ENCODE measurements around the gene TMEM259.
"Not testable (repeated sequence)": the region's sequence is repeated elsewhere in the genome, so short reads cannot be mapped to it uniquely, and the experiment has no call there.

The TMEM259 gene

DNA sequence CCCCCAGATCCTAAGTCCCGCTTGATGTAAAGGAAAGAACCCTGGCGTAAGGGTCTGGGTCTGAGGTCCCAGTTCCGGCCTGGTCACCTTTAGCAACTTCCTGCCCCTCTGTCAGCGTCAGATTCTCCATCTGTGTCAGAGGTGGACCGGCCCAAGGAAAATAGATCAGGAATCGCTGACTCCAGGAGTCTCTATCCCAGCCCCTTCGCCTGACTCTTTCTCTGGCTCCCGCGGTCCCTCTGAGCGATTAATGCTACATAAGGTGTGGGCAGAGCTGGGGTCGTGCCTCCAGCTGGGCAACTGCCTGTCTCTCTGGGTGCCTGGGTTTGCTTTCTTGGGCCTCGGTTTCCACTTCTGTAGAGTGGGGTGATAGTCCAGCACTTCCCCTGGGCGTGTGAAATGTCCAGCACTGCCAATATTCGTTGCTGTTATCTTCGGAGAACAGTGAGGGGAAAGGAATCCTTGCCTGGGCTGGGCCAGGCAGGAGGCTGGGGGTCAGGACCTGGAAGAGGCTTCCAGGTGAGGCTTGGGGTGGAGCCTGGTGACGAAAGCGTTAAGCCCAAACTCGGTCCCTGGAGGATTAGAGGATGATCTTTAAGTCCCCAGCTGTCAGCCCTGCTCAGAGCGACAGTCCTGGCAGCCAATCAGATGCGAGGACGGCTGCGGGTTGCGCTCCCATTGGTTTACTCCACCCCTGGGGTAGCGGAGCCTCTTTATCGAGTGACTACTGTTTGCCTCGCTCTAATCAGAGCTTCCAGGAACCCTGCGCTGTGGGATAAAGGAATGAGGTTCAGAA, 19.8 kb upstream of the TMEM259 start:
- peak; percentile 77 to 93 (median 86) for DNase-seq (ENCODE audit: low read depth in 3 of 3)

DNA sequence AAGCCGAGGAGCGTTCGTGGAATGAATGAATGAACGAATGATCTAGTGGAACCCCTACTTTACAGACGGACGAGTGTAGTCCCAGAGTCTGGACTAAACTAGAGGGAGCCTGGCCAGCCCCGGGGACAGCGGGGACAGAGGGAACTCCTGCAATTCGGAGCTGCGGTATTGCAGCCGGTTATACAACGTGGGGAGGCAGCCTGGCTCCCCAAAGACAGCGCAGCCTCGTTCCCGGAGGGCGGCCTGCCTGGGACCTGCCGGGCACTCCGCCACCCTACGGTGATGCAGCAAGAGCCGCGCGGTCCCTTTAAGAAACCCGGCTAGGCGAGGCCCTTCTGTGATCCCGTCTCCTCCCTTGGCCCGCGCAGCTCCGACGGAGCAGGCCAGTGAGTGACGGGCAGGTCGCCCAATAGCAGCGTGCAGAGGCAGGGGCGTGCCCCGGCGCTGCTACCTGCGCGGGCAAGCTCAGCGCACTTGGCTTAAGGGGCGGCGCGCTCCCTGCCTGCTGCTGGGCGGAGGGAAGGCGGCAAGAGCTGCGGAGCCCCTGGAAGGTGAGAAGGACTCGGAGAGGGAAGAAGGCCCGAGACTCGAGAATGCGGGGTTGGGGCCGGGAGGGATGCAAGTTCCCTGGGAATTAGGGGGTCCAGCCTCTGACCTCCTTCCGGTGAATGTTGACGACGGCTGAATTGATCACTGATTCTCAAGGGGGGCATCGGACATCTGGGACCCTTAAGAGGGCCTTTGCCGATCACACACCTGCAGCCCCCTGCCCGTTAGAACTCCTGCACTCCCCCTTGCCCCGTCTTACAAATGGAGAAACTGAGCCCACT, 18.9 kb upstream of the TMEM259 start, which contains the start of gene ABCA7:
TSS of gene ABCA7 (plus strand) at position 462 of the 830 bp plus-strand sequence. CDS start 1,255 bp downstream, outside the sequence.
- DNase-seq (ENCODE audit: low read depth in 3 of 3): peak; percentile 97 to 100 (median 98)

- no peak for DNase-seq (ENCODE audit: low read depth in 3 of 3)
These were observed 18.2 kb upstream of the TMEM259 start for GRCh38 chr19:1038978-1039645.

- no peak for DNase-seq (ENCODE audit: low read depth in 3 of 3)
These were observed 16.7 kb upstream of the TMEM259 start for GRCh38 chr19:1037621-1038064.

DNA sequence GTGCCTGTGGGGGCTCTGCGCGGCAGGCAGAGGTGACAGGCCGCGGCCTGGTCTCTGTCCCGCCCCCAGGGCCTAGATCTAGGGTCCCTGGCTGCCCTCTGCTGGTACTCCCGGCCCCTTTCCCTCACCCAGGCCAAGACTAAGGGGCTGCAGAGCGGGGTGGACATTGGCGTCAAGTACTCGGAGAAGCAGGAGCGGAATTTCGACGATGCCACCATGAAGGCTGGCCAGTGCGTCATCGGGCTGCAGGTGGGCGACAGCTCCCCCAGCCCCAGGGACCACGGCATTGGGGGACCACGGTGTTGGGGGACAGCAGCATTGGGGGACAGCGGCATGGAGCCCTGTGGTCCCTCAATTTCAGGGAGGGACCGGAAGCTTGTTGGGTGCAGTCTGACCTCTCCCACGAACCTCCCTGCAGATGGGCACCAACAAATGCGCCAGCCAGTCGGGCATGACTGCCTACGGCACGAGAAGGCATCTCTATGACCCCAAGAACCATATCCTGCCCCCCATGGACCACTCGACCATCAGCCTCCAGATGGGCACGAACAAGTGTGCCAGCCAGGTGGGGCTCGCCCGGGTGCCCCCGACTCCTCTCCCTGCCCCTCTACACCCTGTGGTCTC, 15.2 kb upstream of the TMEM259 start:
- DNase-seq (ENCODE audit: low read depth in 3 of 3): no peak

DNA sequence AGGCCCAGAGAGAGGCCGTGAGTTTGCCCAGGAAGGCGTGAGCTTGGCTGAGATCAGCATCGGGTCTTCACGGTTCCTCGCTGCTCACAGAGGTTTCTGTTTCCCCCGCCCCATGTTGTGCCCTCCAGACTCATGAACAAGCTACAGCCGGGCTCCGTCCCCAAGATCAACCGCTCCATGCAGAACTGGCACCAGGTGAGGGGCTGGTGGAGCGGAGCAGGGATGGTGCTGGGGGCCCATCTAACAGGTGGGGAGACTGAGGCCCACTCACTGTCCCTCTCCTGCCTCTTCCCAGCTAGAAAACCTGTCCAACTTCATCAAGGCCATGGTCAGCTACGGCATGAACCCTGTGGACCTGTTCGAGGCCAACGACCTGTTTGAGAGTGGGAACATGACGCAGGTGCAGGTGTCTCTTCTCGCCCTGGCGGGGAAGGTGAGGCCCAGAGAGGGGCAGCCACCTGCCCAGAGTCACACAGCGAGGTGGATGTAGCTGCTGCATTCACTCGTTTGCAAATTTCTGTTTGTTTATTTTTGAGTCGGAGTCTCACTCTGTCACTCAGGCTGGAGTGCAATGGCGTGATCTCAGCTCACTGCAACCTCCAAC, 11.4 kb upstream of the TMEM259 start:
- no peak for DNase-seq (ENCODE audit: low read depth in 3 of 3)

DNA sequence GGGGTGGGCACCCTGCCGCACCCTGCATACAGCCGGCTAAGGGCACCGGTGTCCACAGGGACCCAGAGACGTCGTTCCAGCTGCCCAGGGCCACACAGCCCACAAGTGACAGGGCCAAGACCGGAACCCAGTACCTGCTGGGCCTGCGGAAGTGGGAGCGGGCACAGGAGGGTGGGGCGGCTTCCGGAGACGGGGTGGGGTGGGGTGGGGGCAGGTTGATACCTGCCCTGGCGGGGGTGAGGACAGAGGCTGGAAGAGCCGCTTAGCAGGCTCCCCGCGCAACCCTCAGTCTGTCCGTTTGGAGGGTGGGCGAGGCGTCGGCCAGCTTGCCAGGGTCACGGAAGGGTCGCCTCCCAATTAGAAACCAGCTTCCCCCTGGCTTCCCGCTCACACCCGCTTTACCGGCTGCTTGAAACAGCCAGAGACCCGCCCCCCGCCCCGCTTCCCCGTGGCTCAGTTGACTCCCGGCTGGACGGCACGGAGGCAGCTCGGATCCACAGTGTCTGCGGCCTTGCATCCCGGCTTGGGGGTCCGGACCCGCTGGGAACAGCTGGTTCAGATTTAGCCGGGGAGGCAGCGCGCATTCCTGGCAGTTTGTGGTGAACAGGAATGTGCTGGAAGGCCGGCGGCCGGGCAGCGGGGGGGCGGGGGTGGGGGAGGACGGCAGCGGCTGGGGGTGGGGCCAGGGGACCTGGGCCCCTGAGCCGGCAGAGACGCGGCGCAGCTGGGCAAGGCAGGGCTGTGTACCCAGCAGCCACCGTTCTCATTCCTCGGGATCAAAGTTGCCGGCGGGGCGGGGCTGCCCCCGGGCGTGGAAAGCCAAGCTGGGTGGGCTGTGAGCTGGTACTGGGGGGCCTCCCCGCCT, 7.4 kb upstream of the TMEM259 start:
- peak in 1 of 3 experiments; percentile 52 for DNase-seq (ENCODE audit: low read depth in 3 of 3)

- no peak for DNase-seq (ENCODE audit: low read depth in 3 of 3)
These were observed 6.7 kb upstream of the TMEM259 start for GRCh38 chr19:1027650-1028061.

GRCh38 chr19:1026783-1027649, 6.1 kb upstream of the TMEM259 start:
- no peak for DNase-seq (ENCODE audit: low read depth in 3 of 3)

DNA sequence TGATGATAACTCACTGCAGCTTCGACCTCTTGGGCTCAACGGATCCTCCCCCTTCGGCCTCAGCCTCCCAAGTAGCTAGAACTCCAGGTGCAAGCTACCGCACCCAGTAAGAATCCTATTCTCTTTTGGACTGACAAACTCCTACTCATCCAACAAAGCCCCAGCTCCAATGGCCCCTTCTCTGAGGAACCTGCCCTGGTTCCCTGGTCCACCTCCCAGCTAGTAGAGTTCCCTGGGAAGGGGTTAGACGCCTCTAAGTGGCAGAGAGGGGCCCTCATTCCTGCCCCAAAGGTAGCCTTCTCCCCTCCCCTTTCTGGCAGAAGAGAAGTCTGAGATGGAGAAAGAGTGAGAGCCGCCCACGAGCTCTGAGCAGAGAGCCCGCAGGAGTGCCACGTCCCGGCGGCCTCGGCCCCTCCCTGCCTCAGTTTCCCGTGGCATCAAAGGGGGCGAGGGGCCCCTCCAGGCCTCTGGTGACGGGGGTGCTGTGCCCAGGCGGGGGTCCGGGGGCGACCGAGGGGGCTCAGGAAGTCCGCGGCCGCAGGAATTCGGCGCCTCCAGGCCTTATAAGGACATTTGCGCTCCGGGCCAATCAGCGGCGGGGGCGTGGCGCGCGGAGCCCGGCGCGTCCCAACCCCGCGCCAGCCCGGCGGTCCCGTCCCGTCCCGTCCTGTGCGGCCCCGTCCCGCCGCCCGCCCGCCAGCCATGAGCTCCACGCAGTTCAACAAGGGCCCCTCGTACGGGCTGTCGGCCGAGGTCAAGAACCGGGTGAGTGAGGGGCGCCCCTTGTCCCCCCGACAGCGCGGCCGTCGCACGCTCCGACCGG, 5.2 kb upstream of the TMEM259 start, which contains the start of gene CNN2:
TSS of gene CNN2 (plus strand) at position 649 of the 823 bp plus-strand sequence. CDS start at position 703, 54 bp downstream.
- DNase-seq (ENCODE audit: low read depth in 3 of 3): peak in 1 of 3 experiments; percentile 72

GRCh38 chr19:1025080-1025479, 4.2 kb upstream of the TMEM259 start:
- DNase-seq (ENCODE audit: low read depth in 3 of 3): not testable (repeated sequence)

DNA sequence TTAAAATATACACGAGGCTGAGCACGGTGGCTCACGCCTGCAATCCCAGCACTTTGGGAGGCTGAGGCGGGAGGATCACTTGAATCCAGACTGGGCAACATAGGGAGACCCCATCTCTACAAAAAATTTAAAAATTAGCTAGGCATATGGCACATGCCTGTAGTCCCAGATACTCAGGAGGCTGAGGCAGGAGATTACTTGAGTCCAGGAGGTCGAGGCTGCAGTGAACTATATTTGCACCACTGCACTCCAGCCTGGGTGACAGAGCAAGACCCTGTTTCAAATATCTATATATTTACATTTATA, 2.9 kb upstream of the TMEM259 start:
- not testable (repeated sequence) for DNase-seq (ENCODE audit: low read depth in 3 of 3)

DNA sequence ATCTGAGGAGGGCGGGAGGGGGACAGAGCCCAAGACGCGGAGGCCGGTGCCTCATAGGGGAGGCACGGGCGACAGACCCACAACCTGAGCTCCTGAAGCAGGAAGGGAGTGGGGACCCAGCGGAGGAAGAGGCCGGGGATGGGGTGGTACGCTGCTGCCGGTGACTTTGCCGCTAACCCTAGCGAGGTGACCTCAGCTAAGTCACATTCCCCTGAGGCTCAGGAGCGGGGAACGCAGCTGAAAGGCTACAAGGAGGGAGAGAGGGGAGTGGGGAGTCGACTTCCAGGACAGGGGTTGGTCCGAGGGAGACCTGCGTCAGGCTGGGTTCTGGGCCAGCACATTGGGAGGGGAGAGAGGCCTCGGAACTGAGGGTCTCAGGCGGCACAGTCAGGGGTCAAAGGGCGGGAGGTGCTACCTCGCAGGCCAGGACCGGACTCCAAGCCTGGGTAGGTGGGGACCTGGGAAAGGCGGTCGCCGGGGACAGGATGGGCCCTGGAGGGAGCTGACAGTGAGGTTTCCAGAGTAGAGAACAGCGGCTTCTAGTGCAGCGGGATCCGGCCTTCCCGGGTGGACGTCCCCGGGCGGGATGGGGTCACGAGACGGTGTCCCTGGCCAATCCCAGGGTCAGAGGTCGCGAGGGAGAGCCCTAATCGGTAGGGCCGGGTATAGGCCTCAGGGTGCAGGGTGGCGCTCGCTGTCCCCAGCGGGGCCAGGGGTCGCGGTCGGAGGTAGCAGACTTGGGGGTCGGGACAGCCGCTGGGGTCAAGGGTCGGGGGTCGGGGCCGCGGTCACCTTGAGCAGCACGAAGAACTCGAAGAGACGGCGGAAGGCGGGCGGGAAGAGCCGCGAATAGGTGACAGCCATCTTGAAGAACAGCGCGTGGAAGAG, 699 bp downstream of the TMEM259 start:
- no peak for DNase-seq (ENCODE audit: low read depth in 3 of 3)

DNA sequence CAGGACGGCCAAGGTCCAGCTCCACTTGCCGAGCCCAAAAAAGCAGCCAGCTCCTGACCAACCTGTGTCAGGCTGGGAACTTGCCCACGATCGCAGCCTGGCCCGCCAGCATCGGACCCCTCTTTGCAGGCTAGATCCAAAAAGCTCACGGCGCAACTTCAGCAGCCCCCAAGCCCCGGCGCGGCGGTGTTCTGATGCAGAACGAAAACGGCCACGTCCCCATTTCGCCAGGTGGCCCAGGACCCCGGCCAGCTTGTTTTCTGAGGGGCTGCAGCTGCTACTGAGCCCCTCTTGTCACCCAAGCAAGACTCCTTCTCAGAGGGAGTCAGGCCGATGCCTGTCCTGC, 1.3 kb downstream of the TMEM259 start:
- DNase-seq (ENCODE audit: low read depth in 3 of 3): no peak

GRCh38 chr19:1018932-1019615, 1.8 kb downstream of the TMEM259 start:
- no peak for DNase-seq (ENCODE audit: low read depth in 3 of 3)

- DNase-seq (ENCODE audit: low read depth in 3 of 3): no peak
These were observed 2.5 kb downstream of the TMEM259 start for GRCh38 chr19:1018393-1018792.

DNA sequence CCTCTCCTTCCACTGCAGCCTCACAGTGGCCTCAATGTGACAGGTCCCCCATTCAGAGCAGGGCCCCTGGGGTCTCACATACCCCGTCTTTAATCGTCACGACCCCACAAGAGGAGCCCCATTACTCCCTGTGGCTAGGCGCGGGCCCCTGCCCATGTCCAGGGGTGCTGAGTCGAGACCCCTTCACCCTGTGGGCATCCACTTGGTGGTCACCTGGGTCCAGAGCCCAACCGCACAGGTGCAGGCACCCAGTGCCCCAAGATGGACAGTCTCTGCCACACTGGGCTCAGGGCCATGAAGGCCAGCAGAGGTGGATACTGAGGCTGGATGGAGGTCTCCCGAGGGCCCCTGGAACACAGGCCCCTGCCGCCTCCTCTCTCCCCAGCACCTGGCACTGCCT, 3.0 kb downstream of the TMEM259 start:
- DNase-seq (ENCODE audit: low read depth in 3 of 3): no peak

Data from stimulated activated CD4-positive, alpha-beta T cell treated with anti-CD3 and anti-CD28 coated beads, TNF-alpha, amount 100 ng/mL, for 24 hours (primary cell).